GM12878 (cell line): Measurements from ENCODE around the gene KLHDC8A. TPM values are rescaled to one million over a fixed set of nuclear protein-coding genes. Genes with fewer than 3 reads are reported as not detected.

ENCODE experiments used
- ATAC-seq: fragments of 200-7000 bp; cut with Tn5 transposase; 3 replicates; pipeline ENCODE4 v1.9.1; 2020; ENCODE audit warnings: mild to moderate bottlenecking, moderate library complexity
- BruUV-seq: library from RNA; stranded (reverse); fragments of 400-500 nt; replicated peaks from 2 replicates; lab custom pipeline; 2021; lab: Mats Ljungman, UMichigan
- CTCF ChIA-PET: fragments of 300-600 bp; sonication (Branson Sonifier 250); formaldehyde crosslinking; extraction: SDS; loops from one replicate; lab custom pipeline; 2021; ENCODE audit warnings: inconsistent platforms; lab: Yijun Ruan, JAX
- POLR2A ChIA-PET: fragments of 350-600 bp; formaldehyde crosslinking; extraction: SDS; loops from one replicate; lab custom pipeline; 2021; ENCODE audit warnings: inconsistent platforms; lab: Charles Lee
- RAD21 ChIA-PET: fragments of 300-600 bp; sonication (Branson Sonifier 250); formaldehyde crosslinking; loops from one replicate; lab custom pipeline; 2023; ENCODE audit warnings: antibody characterized with exemption; ENCODE audit not compliant: unreplicated experiment; lab: Charles Lee
- SMC1A ChIA-PET: fragments of 300-600 bp; sonication (Branson Sonifier 250); formaldehyde crosslinking; loops from one replicate; lab custom pipeline; 2023; ENCODE audit not compliant: unreplicated experiment, uncharacterized antibody; lab: Charles Lee
- DNase-seq: peaks from one replicate; pipeline ENCODE4 v3.0.0-alpha.2; 2011; ENCODE audit warnings: low read depth, low spot score
- FAIRE-seq: peaks from 3 replicates; lab custom pipeline; 2011; peaks lifted over from hg19 to GRCh38; lab: Jason Lieb, UNC
- H2AFZ ChIP-seq: 2 replicates; pipeline ENCODE4 v1.6.0; 2011; ENCODE audit warnings: low read depth, low read length, control low read depth; ENCODE audit not compliant: control insufficient read depth
- H3K27ac ChIP-seq: 2 replicates; pipeline ENCODE4 v1.5.1; 2011; ENCODE audit warnings: control low read depth; ENCODE audit not compliant: control insufficient read depth, insufficient read depth
- H3K27me3 ChIP-seq, 2 experiments: replicated peaks in 1 of 2; 2 replicates each; pipeline versions ENCODE4 v1.6.0 to v1.6.1; 2011; ENCODE audit warnings: low read length in 1 of 2; ENCODE audit not compliant: control insufficient read depth in 2 of 2, insufficient read depth in 2 of 2
- H3K36me3 ChIP-seq, 2 experiments: 2 replicates each; pipeline ENCODE4 v1.5.1; 2011; ENCODE audit warnings: low read length in 1 of 2; ENCODE audit not compliant: control insufficient read depth in 2 of 2, insufficient read depth in 2 of 2
- H3K4me1 ChIP-seq: 2 replicates; pipeline ENCODE4 v1.6.1; 2011; ENCODE audit warnings: mild to moderate bottlenecking, low read length, moderate library complexity, mixed read lengths; ENCODE audit not compliant: control insufficient read depth, insufficient read depth
- H3K4me2 ChIP-seq: 2 replicates; pipeline ENCODE4 v1.6.0; 2011; ENCODE audit warnings: control low read depth; ENCODE audit not compliant: control insufficient read depth, insufficient read depth
- H3K4me3 ChIP-seq: fragments of 200-600 bp; sonication (generic); 2 replicates; pipeline ENCODE4 v1.5.1; 2016
- H3K79me2 ChIP-seq: 2 replicates; pipeline ENCODE4 v1.6.0; 2011; ENCODE audit warnings: low read length; ENCODE audit not compliant: control insufficient read depth, insufficient read depth
- H3K9ac ChIP-seq: 2 replicates; pipeline ENCODE4 v1.8.0; 2011; ENCODE audit warnings: low read length, control low read depth, mixed read lengths; ENCODE audit not compliant: control insufficient read depth, insufficient read depth
- H3K9me3 ChIP-seq: replicated peaks from 3 replicates; pipeline ENCODE4 v1.5.1; 2011; ENCODE audit warnings: mild to moderate bottlenecking, low read length; ENCODE audit not compliant: control insufficient read depth, insufficient read depth
- H4K20me1 ChIP-seq: 2 replicates; pipeline ENCODE4 v1.6.0; 2011; ENCODE audit not compliant: control insufficient read depth, insufficient read depth
- CTCF ChIP-seq, 3 experiments: IDR thresholded peaks in 2 of 3; conservative IDR thresholded peaks in 1 of 3; 2 replicates each; pipeline ENCODE4 v1.5.1; 2011; ENCODE audit warnings: low read depth in 3 of 3, low read length in 3 of 3, mild to moderate bottlenecking in 3 of 3, control low read depth in 2 of 3, moderate library complexity in 2 of 3, inconsistent platforms in 1 of 3, mixed read lengths in 1 of 3; ENCODE audit not compliant: control insufficient read depth in 2 of 3, insufficient read depth in 1 of 3; ENCODE audit errors: extremely low read depth in 1 of 3
- E4F1 ChIP-seq: fragments of 450-650 bp; IDR thresholded peaks from 2 replicates; pipeline ENCODE4 v1.6.1; 2018; ENCODE audit warnings: borderline replicate concordance, mild to moderate bottlenecking; ENCODE audit not compliant: partially characterized antibody
- EGR1 ChIP-seq, 2 experiments: IDR thresholded peaks; 1 replicate in 1 of 2; 2 replicates in 1 of 2; pipeline ENCODE4 v1.6.1; 2011 to 2012; ENCODE audit warnings: low read depth in 2 of 2, low read length in 2 of 2, borderline replicate concordance in 1 of 2, mild to moderate bottlenecking in 1 of 2, moderate library complexity in 1 of 2
- FOS ChIP-seq: IDR thresholded peaks from 3 replicates; pipeline ENCODE4 v1.6.1; 2011; ENCODE audit warnings: borderline replicate concordance; ENCODE audit not compliant: insufficient read length; ENCODE audit errors: extremely low read depth
- RB1 ChIP-seq: fragments of 450-650 bp; formaldehyde crosslinking; IDR thresholded peaks from 2 replicates; pipeline ENCODE4 v1.6.1; 2017; ENCODE audit warnings: mild to moderate bottlenecking, borderline replicate concordance
- STAT3 ChIP-seq: IDR thresholded peaks from 2 replicates; pipeline ENCODE4 v1.6.1; 2011; ENCODE audit warnings: low read depth, low read length, improper control_type of control experiment
- USF1 ChIP-seq: IDR thresholded peaks from 2 replicates; pipeline ENCODE4 v1.6.1; 2011; ENCODE audit warnings: borderline replicate concordance, low read depth, mild to moderate bottlenecking, moderate library complexity, mixed read lengths, low read length; ENCODE audit not compliant: insufficient read depth; ENCODE audit errors: extremely low read length
- WGBS: methylation state at CpG from one replicate; pipeline ENCODE4 v1.1.6; 2016; ENCODE audit warnings: low lambda C conversion rate; ENCODE audit not compliant: insufficient replicate concordance, insufficient coverage; ENCODE audit errors: missing lambda C conversion rate; 5-methylcytosine and 5-hydroxymethylcytosine counted together
- in situ Hi-C: fragments of 300-500 bp; cut with MboI; formaldehyde crosslinking; loops from 9 replicates; pipeline ENCODE4 v1.14.3; 2018; ENCODE audit warnings: mixed read lengths
- intact Hi-C: fragments of 100-400 bp; cut with micrococcal nuclease; formaldehyde crosslinking; loops from one replicate; pipeline ENCODE4 v1.14.2; 2022; ENCODE audit not compliant: unreplicated experiment
- polyA plus RNA-seq, 11 experiments: library from polyadenylated mRNA; depleted of rRNA in 4 of 11; unstranded in 6 of 11; stranded (reverse) in 5 of 11; fragments of >200 nt; fragmentation: Nextera tagmentation in 4 of 11; fragmentation: Illumina TruSeq in 1 of 11; extraction: Ambion mirVana in 4 of 11; extraction: Trizol in 1 of 11; gene quantifications; 1 replicate in 1 of 11; 2 replicates in 10 of 11; pipeline versions ENCODE4 v1.2.1 to v1.2.3, GENCODE V29; 2011 to 2016; ENCODE audit warnings: inconsistent platforms in 2 of 11, missing spikeins in 2 of 11, low read depth in 1 of 11
- total RNA-seq, 4 experiments: library from RNA; depleted of rRNA in 3 of 4; stranded (reverse); fragments of >200 nt in 3 of 4; fragmentation: Illumina TruSeq in 1 of 4; extraction: Trizol in 1 of 4; gene quantifications; 2 replicates each; pipeline versions ENCODE4 v1.2.1 to v1.2.3, GENCODE V29; 2013 to 2021

KLHDC8A gene
- total and polyA plus RNA-seq, 10 of the 15 experiments (the other 5 are each of a cell fraction or from before 2014, with no cell fraction given) = not detected

GRCh38 chr1:205348554-205349487 is 7.9 kb downstream of the KLHDC8A start (continued):
- no peak for TF ChIP-seq E4F1

GRCh38 chr1:205346956-205347574 is 9.7 kb downstream of the KLHDC8A start:
- H3K4me1 ChIP-seq = no peaks in the 10 kb centered on the region
- SMC1A ChIA-PET = interaction anchor here (1.3 kb wide), 1 partner anchor 11 kb away, joined by 6 read pairs; no protein-coding TSS in a partner anchor
- intact Hi-C loops = no loop called here
- peaks cover 15 to 18% of the 10 kb centered on the region in 2 experiments for H3K27me3 ChIP-seq
- H3K36me3 ChIP-seq = no peaks in the 10 kb centered on the region
- H3K9me3 ChIP-seq = no peaks in the 10 kb centered on the region; the same call in 2 of the 3 replicates
- 47% methylated on average over 10 of the region's 10 CpGs for WGBS
- no peaks in the 10 kb centered on the region for H3K79me2 ChIP-seq
- ATAC-seq (no peak), FAIRE-seq (no peak), DNase-seq (no peak)
- no peak overlapping the region for H3K4me3 ChIP-seq
- H3K9ac ChIP-seq = no peak overlapping the region
- RAD21 ChIA-PET = no interaction called here
- CTCF ChIA-PET = interaction anchor here (4.4 kb wide), 1 partner anchor 11 kb away, joined by 45 read pairs; no protein-coding TSS in a partner anchor
- H2AFZ ChIP-seq = no peak overlapping the region
- no TSS peak for BruUV-seq
- POLR2A ChIA-PET = no interaction called here
- H3K27ac ChIP-seq = no peak overlapping the region
- H3K4me2 ChIP-seq = no peak overlapping the region
- in situ Hi-C loops = no loop called here
- no peaks in the 10 kb centered on the region for H4K20me1 ChIP-seq
- no peak for TF ChIP-seq EGR1 (IDR thresholded peaks at IDR 0.05; ENCODE audit: borderline replicate concordance in 1 of 2, low read depth in 2 of 2, low read length in 2 of 2)
- TF ChIP-seq FOS = no peak
- TF ChIP-seq RB1 = no peak
- TF ChIP-seq USF1 = no peak
- TF ChIP-seq CTCF (IDR thresholded peaks at IDR 0.05 in 2 of 3, conservative IDR thresholded peaks at IDR 0.05 in 1 of 3; ENCODE audit: control insufficient read depth in 2 of 3, extremely low read depth in 1 of 3, insufficient read depth in 1 of 3, low read depth in 3 of 3, low read length in 3 of 3) = no peak
- no peak for TF ChIP-seq STAT3
